HG02571 (cell line): Measurements from ENCODE around the gene FCGBP.

Experiments used
- ATAC-seq: cut with Tn5 transposase; IDR thresholded peaks from one replicate; pipeline ENCODE4 v1.9.1; 2021; ENCODE audit warnings: mild to moderate bottlenecking, moderate library complexity; ENCODE audit not compliant: unreplicated experiment

The FCGBP gene

DNA sequence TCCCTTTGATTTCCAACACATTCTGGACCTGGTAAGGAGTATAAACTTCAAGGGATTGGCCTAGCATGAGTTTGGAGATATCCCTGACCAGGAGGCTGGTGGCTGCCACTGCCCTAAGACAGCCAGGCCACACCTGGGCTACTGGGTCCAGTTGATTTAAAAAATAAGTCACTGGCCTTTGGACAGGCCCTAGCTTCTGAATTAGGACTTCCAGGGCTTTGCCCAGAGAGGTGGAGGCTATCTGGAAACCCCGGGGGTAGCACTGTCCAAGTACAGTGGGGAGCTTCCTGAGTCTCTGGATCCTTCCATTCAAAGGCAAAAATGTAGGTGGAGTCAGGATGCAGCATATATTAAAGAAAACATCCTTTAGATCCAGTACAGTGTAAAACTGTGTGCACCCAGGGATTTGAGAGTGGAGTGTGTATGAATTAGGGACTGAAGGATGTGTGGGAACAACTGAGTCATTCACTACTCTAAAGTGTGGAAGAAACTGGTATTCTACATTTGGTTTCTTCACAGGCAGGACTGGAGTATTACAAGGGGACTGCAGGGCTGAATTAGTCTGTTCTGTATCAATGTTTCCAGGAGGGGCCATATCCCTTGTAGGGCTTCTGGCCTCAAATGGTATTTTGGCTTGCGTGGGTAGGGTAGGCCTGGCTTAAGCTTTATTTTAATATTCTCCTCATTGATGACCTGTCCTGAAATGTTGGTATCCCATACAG lies 14.8 kb upstream of the FCGBP start:
- no peak for ATAC-seq

- no peak for ATAC-seq
These were observed 12.1 kb upstream of the FCGBP start for GRCh38 chr19:39946532-39946931.

- no peak for ATAC-seq
These were observed 9.2 kb upstream of the FCGBP start for GRCh38 chr19:39943586-39943985.

- ATAC-seq = no peak
These were observed 7.9 kb upstream of the FCGBP start for GRCh38 chr19:39942366-39942730.

DNA sequence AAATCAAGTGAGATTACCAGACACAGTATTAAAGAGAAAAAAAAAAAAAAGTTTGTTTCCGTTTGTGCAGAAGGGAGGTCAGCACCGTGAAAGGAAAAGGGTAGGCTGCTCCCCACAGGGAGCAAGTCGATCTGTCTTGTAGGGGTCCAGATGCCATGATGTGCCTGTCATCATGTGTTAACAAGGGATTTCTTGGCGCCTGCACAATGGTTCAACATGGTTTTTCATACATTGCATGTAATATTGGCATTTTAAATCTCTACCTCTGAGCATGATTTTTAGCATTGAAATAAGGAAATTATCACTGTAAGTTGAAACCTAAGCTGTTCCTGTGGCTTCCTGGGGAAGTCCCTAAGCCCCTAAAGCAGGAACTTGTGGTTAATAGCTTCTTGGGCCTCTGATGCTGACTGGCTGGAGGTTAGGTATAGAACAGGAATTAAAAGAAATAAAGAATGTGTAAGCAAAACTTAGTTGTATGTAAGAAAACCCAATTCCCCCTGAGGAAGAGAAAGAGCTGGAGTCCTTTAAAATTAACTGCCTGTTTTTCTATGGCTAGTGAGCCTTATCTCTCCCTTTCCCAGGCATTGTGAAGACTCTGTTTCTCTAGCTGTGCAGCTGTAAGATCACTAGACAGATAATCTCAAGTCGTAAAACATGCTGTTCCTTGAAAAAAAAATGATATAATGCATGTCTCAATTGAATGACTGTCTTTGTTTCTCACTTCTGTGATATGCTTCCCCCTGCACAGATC lies 7.4 kb upstream of the FCGBP start:
- no peak for ATAC-seq

- no peak for ATAC-seq
These were observed 6.7 kb upstream of the FCGBP start for GRCh38 chr19:39941151-39941550.

GRCh38 chr19:39940221-39940833 lies 5.9 kb upstream of the FCGBP start:
- no peak for ATAC-seq

- no peak for ATAC-seq
These were observed 5.1 kb upstream of the FCGBP start for GRCh38 chr19:39939556-39939955.

DNA sequence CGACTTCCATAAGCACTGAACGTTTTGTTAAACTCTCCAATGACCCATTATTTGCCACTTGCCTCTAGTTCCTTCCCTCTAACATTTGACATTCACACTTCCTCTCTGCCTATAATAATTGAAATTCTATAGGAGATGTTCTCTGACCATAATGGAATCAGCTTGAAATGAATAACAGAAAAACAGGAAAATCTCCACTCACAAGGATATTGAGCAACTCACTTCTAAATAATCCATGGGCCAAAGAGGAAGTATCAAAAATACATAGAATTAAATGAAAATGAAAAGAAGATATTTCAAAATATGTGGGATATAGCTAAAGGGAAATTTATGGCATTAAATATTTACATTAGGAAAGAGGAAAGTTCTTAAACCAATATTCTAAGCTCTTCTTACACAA lies 3.4 kb upstream of the FCGBP start:
- no peak for ATAC-seq

- ATAC-seq = no peak
These were observed 2.8 kb upstream of the FCGBP start for GRCh38 chr19:39937094-39937720.

DNA sequence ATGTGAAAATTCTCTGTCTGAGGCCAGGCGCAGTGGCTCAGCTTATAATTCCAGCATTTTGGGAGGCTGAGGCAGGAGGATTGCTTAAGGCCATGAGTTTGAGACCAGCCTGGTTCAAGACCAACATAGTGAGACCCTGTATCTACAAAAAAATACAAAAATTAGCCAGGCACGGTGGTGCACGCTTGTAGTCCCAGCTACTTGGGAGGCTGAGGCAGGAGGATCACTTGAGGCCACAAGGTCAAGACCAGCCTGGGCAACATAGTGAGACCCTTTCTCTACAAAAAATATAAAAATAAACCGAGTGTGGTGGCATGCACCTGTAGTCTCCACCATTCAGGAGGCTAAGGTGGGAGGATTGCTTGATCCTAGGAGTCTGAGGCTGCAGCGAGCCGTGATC lies 2.2 kb upstream of the FCGBP start:
- no peak for ATAC-seq

DNA sequence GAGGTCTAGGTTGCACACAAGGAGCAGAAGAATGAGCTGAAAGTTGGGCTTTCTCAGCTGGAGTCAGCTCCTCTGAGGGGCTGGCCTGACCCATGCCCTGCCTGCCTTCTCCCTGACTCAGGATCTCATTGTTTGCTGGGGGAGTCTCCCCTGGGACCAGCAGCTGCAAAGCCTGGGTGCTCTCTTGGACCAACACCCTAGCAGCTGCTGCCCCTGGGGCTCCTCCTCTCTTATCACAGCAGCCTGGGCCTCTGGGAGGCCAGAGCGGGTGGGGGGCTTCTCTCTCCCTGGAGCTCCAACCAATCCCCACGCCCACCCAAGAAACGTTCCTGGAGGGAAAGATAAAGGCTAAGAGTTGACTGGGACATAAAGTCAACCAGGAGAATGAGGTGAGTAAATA lies 1.6 kb upstream of the FCGBP start:
- ATAC-seq = no peak

DNA sequence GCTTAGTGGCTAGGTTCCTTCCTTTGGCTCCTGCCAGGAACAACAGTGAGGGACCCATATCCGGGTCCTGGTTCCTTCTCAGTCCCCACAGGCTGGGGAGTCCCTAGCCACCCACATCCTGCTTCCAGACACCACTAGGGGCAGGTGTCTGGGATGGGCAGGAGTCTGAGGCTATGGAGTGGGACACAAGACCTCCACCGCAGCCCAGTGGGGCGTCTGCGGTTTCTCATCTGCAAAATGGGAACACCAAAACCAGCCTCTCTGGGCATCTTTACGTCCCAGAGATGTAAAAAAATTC lies 879 bp upstream of the FCGBP start:
- ATAC-seq = no peak

GRCh38 chr19:39929750-39930149 lies 4.7 kb downstream of the FCGBP start:
- ATAC-seq = no peak

- no peak for ATAC-seq
These were observed 6.1 kb downstream of the FCGBP start for GRCh38 chr19:39928357-39928725.

DNA sequence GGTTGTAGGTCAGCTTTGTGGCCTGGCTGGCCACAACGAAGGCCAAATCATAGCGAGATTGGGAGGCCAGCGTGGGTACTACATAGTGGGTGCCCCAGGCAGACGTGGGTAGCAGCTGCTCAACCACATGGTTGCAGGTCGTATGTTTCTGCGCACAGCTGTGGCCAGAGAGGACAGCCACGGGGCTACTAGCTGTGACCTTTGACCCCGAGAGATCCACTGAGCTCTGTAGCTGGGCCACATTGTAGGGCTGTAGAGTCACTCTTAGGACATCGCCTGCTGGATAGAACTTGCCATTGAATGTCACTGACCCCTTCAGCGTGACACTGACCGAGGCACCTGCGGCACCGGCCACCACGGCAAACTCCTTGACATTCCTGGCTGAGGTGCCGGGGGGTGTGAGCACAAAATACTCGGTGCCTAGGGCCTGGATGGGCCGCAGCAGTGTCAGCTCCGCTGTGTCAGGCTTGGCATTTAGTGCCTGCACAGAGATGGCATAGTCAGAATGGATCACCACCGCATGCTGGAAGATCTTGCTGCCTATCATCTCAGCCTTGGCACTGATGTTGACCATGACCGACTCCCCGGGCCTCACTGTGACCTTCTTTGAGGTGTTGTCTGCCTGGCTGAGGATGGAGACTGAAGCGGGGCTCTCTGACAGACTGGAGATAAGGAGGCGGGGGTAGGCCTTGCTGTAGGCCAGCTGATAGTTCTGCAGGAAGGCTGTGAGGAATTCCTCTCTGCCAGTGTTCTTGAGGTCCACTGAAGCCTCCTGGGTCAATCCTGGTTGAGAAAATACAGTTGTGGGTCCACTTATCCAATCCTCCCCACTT lies 6.7 kb downstream of the FCGBP start:
- ATAC-seq = no peak

DNA sequence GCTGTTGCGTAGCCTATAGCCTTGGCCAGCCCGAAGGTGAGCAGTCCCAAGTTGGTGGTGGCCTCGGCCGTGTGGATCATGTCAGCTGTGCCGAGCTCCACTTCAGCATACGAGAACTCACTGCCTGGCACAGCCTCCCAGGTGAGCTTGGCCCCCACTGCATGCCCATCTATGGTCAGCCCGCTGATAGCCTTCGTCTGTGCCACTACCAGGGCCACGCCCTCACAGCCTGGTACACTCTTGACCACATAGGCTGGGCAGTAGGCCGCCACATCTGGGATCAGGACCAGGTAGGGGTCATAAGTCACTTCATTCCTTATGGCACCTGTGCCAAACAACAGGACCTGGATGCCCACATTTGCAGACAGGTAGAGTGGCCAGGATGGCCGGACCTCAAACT lies 7.4 kb downstream of the FCGBP start:
- no peak for ATAC-seq

GRCh38 chr19:39926170-39926760 lies 8.2 kb downstream of the FCGBP start:
- ATAC-seq = no peak

DNA sequence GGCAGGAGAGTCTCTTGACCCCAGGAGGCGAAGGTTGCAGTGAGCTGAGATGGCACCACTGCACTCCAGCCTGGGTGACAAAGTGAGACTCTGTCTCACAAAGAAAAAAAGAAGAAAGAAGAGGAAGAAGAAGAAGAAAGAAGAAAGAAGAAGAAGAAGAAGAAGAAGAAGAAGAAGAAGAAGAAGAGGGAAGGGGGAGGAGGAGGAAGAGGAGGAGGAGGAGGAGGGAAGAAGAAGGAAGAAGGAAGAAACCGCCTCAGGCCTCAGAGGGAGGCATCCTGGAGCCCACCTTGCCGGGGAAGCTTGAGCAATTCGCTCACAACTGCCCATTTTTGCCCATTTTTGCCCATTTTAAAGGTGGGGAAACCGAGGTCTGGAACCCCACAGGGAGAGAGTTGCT lies 9.5 kb downstream of the FCGBP start:
- no peak for ATAC-seq

GRCh38 chr19:39924389-39924788 lies 10.0 kb downstream of the FCGBP start:
- no peak for ATAC-seq

GRCh38 chr19:39923862-39924261 lies 10.6 kb downstream of the FCGBP start:
- ATAC-seq = no peak
